GM12878 (cell line): Measurements from ENCODE around the gene CARD9. TPM values are rescaled to one million over a fixed set of nuclear protein-coding genes. Genes with fewer than 3 reads are reported as not detected.
A peak's percentile ranks its signal among the peaks of the same experiment; 100 is the strongest.

Experiments used
- ASH2L ChIP-seq: fragments of 300-600, 200-600 bp; sonication (generic); IDR thresholded peaks from 2 replicates; pipeline ENCODE4 v1.6.1; 2017; ENCODE audit warnings: low read depth, mild to moderate bottlenecking, borderline replicate concordance
- BCL3 ChIP-seq: IDR thresholded peaks from 2 replicates; pipeline ENCODE4 v1.6.1; 2011; ENCODE audit warnings: borderline replicate concordance, low read depth, mild to moderate bottlenecking, moderate library complexity, low read length; ENCODE audit not compliant: insufficient read depth, poor library complexity, severe bottlenecking
- BHLHE40 ChIP-seq, 2 experiments: fragments of 450-650 bp in 1 of 2; IDR thresholded peaks; 2 replicates each; pipeline ENCODE4 v1.6.1; 2011 to 2017; ENCODE audit warnings: low read depth in 2 of 2, borderline replicate concordance in 1 of 2, improper control_type of control experiment in 1 of 2, low read length in 1 of 2, mild to moderate bottlenecking in 1 of 2
- IKZF2 ChIP-seq, 2 experiments: fragments of 450-650 bp; IDR thresholded peaks; 2 replicates each; pipeline ENCODE4 v1.6.1; 2017; ENCODE audit warnings: mild to moderate bottlenecking in 2 of 2, moderate library complexity in 2 of 2
- NFYB ChIP-seq: IDR thresholded peaks from 2 replicates; pipeline ENCODE4 v1.6.1; 2011; ENCODE audit warnings: low read depth, mild to moderate bottlenecking, low read length, improper control_type of control experiment, moderate library complexity; ENCODE audit not compliant: insufficient read depth
- POLR2A ChIP-seq: IDR thresholded peaks from 2 replicates; pipeline ENCODE4 v1.6.1; 2011; ENCODE audit warnings: low read depth, mild to moderate bottlenecking, low read length
- RAD51 ChIP-seq: fragments of 450-650 bp; IDR thresholded peaks from 2 replicates; pipeline ENCODE4 v1.6.1; 2016; ENCODE audit warnings: moderate library complexity, mild to moderate bottlenecking, inconsistent platforms
- SKIL ChIP-seq: fragments of 450-650 bp; IDR thresholded peaks from 2 replicates; pipeline ENCODE4 v1.6.1; 2017; ENCODE audit warnings: mild to moderate bottlenecking, low read depth, inconsistent platforms; ENCODE audit not compliant: poor library complexity, severe bottlenecking
- SMARCA5 ChIP-seq: fragments of 450-650 bp; IDR thresholded peaks from 2 replicates; pipeline ENCODE4 v1.6.1; 2017; ENCODE audit warnings: mild to moderate bottlenecking
- ZBTB40 ChIP-seq: fragments of 450-650 bp; IDR thresholded peaks from 2 replicates; pipeline ENCODE4 v1.6.1; 2016; ENCODE audit warnings: mild to moderate bottlenecking, moderate library complexity, borderline replicate concordance
- ZZZ3 ChIP-seq: IDR thresholded peaks from 2 replicates; pipeline ENCODE4 v1.6.1; 2011; ENCODE audit warnings: low read depth; ENCODE audit not compliant: control insufficient read depth, insufficient read length
- polyA plus RNA-seq, 11 experiments: library from polyadenylated mRNA; depleted of rRNA in 4 of 11; unstranded in 6 of 11; stranded (reverse) in 5 of 11; fragments of >200 nt; fragmentation: Nextera tagmentation in 4 of 11; fragmentation: Illumina TruSeq in 1 of 11; extraction: Ambion mirVana in 4 of 11; extraction: Trizol in 1 of 11; gene quantifications; 1 replicate in 1 of 11; 2 replicates in 10 of 11; pipeline versions ENCODE4 v1.2.1 to v1.2.3, GENCODE V29; 2011 to 2016; ENCODE audit warnings: inconsistent platforms in 2 of 11, missing spikeins in 2 of 11, low read depth in 1 of 11
- total RNA-seq, 4 experiments: library from RNA; depleted of rRNA in 3 of 4; stranded (reverse); fragments of >200 nt in 3 of 4; fragmentation: Illumina TruSeq in 1 of 4; extraction: Trizol in 1 of 4; gene quantifications; 2 replicates each; pipeline versions ENCODE4 v1.2.1 to v1.2.3, GENCODE V29; 2013 to 2021
- TF ChIP-seq, protein P1 (sequence below): fragments of 150-350 bp; IDR thresholded peaks from 2 replicates; pipeline ENCODE4 v1.6.1; 2016; ENCODE audit warnings: low read depth, low read length
- TF ChIP-seq, protein P2 (sequence below): fragments of 450-650 bp; formaldehyde crosslinking; IDR thresholded peaks from 2 replicates; pipeline ENCODE4 v1.5.0; 2022; ENCODE audit warnings: mild to moderate bottlenecking, missing genetic modification characterization

CARD9 gene
- total and polyA plus RNA-seq, 10 of the 15 experiments (the other 5 are each of a cell fraction or from before 2014, with no cell fraction given): 0.11 to 4.9 (median 1.8) TPM; not detected in 1

DNA sequence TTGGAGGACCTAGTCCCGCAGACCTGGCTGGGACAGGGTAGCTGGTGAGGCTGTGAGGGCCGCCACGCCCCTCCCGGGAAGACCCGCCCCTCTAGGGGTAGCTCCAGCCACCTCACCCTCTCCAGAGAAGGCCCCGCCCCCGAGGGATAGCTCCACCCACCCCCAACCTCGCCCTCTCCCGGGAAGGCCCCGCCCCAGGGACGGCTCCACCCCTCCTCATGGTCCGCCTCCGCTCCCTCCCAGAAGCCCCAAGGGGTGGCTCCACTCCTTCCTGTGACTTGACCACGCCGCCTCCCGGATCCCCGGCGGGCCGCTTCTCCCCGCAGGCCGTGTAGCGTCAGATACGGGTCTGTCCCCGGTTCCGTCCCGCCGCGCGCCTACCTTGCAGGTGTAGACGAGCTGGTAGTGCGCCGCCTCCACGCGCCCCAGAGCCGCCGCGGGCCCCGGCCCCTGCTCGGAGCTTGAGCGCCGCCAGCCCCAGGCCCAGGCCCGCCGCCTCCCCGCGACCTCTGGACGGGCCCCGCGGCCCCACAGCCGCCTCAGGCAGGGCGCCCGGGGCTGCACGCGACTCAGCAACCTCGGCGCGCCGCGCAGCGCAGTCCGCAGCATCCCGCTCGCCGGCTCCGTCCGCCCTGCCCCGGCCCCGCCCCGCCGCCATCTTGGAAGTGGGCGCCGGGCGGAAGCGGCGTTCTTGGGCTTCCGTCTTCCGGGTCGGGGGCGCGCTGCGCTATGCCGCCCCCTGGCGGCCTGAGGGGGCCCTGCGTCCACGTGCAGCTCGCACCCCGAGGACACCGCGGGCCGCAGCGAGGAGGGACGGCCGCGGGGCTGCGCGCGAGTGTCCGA is 10.1 kb downstream of the CARD9 start, which contains the start of gene DNLZ (continued):
- TF ChIP-seq, protein P1, sequence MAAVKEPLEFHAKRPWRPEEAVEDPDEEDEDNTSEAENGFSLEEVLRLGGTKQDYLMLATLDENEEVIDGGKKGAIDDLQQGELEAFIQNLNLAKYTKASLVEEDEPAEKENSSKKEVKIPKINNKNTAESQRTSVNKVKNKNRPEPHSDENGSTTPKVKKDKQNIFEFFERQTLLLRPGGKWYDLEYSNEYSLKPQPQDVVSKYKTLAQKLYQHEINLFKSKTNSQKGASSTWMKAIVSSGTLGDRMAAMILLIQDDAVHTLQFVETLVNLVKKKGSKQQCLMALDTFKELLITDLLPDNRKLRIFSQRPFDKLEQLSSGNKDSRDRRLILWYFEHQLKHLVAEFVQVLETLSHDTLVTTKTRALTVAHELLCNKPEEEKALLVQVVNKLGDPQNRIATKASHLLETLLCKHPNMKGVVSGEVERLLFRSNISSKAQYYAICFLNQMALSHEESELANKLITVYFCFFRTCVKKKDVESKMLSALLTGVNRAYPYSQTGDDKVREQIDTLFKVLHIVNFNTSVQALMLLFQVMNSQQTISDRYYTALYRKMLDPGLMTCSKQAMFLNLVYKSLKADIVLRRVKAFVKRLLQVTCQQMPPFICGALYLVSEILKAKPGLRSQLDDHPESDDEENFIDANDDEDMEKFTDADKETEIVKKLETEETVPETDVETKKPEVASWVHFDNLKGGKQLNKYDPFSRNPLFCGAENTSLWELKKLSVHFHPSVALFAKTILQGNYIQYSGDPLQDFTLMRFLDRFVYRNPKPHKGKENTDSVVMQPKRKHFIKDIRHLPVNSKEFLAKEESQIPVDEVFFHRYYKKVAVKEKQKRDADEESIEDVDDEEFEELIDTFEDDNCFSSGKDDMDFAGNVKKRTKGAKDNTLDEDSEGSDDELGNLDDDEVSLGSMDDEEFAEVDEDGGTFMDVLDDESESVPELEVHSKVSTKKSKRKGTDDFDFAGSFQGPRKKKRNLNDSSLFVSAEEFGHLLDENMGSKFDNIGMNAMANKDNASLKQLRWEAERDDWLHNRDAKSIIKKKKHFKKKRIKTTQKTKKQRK: no peak
- TF ChIP-seq ZZZ3: no peak
- peak; percentile 79 for TF ChIP-seq SMARCA5
- TF ChIP-seq, protein P2, sequence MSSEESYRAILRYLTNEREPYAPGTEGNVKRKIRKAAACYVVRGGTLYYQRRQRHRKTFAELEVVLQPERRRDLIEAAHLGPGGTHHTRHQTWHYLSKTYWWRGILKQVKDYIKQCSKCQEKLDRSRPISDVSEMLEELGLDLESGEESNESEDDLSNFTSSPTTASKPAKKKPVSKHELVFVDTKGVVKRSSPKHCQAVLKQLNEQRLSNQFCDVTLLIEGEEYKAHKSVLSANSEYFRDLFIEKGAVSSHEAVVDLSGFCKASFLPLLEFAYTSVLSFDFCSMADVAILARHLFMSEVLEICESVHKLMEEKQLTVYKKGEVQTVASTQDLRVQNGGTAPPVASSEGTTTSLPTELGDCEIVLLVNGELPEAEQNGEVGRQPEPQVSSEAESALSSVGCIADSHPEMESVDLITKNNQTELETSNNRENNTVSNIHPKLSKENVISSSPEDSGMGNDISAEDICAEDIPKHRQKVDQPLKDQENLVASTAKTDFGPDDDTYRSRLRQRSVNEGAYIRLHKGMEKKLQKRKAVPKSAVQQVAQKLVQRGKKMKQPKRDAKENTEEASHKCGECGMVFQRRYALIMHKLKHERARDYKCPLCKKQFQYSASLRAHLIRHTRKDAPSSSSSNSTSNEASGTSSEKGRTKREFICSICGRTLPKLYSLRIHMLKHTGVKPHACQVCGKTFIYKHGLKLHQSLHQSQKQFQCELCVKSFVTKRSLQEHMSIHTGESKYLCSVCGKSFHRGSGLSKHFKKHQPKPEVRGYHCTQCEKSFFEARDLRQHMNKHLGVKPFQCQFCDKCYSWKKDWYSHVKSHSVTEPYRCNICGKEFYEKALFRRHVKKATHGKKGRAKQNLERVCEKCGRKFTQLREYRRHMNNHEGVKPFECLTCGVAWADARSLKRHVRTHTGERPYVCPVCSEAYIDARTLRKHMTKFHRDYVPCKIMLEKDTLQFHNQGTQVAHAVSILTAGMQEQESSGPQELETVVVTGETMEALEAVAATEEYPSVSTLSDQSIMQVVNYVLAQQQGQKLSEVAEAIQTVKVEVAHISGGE: no peak
- no peak for TF ChIP-seq RAD51
- TF ChIP-seq IKZF2 (IDR thresholded peaks at IDR 0.05): no peak
- peak; percentile 10 for TF ChIP-seq BCL3
- peak; percentile 88 for TF ChIP-seq POLR2A
- peak; percentile 94 to 99 for TF ChIP-seq BHLHE40 (IDR thresholded peaks at IDR 0.05; ENCODE audit: borderline replicate concordance in 1 of 2, low read depth in 2 of 2, low read length in 1 of 2)
- TF ChIP-seq ASH2L: 0 out of 2 replicates have a peak, but pooled peaks have one; percentile 38
- TF ChIP-seq NFYB: no peak
- no peak for TF ChIP-seq SKIL
- no peak for TF ChIP-seq ZBTB40
